GM18951 (cell line): ENCODE results near the gene ACADSB.

Experiments
- POLR2A ChIP-seq: IDR thresholded peaks from 4 replicates; pipeline ENCODE4 v1.6.1; 2011; ENCODE audit warnings: mild to moderate bottlenecking; ENCODE audit not compliant: insufficient read length, insufficient read depth; ENCODE audit errors: extremely low read depth
- in situ Hi-C: fragments of 300-500 bp; cut with MboI; formaldehyde crosslinking; loops from one replicate; pipeline ENCODE4 v1.12.0; 2022; ENCODE audit warnings: low sequenced_read_pairs, mixed read lengths, inconsistent platforms; ENCODE audit not compliant: unreplicated experiment

ACADSB gene

DNA sequence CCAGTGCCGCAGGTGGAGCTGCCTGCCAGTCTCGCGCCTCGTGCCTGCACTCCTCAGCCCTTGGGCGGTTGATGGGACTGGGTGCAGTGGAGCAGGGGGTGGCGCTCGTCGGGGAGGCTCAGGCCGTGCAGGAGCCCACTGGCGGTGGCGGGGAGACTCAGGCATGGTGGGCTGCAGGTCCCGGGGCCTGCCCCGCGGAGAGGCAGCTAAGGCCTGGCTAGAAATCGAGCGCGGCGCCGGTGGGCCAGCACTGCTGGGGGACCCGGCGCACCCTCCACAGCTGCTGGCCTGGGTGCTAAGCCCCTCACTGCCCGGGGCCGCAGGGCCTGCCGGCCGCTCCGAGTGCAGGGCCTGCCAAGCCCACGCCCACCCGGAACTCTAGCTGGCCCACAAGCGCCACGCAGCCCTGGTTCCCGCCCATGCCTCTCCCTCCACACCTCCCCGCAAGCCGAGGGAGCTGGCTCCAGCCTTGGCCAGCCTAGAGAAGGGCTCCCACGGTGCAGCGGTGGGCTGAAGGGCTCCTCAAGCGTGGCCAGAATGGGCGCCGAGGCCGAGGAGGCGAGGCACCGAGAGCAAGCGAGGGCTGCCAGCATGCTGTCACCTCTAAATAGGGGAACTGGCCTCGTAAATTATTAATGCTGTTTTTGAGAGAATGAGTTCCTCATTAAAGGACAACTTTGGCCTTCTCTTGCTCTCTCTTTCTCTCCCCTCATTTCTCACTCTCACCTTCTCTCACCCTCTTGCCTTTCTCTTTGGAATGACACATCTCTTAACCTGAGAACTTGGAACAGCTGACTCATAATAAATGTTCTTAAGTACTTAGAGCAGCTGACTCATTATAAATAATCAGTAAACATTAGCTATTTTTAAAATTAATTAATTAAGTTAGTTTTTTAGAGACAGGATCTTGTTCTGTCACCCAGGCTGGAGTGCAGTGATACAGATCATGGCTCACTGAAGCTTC lies 4.9 kb downstream of the ACADSB start:
- TF ChIP-seq POLR2A = no peak
- in situ Hi-C loops = no loop called here

DNA sequence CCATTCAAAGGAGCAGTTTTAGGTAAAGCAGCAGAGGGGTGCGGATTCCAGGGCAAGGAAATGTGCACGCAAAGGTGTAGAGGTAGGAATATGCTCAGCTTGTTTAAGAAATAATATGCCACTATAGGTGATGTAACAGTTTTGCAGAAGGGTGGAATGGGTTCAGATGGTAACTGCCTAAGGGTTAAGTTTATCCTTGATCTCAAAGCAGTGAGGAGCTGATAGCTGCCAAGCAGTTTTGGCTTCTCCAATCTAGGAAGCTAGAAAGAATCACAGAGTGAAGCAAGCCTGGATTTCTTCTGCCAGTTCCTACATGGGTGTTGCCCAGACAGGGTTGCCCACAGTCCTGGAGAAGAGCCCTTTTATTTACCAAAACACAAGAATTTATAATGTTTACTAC lies 6.0 kb downstream of the ACADSB start:
- TF ChIP-seq POLR2A = no peak
- in situ Hi-C loops = no loop called here

DNA sequence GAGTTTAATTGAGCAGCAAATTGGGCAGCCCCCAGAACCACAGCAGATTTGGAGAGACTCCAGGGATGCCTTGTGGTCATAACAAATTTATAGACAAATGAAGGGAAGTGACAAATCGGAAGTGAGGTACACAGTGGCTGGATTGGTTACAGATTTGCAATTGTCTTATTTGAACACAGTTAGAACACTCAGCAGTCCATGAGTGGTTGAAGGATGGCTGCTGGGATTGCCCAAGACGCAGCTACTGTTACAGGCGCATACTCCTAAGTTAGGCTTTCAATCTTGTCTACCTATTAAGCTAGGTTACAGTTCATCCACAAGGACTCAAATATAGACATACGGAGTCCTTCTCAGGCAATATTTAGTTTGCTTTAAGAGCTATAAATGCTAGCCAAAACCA lies 7.4 kb downstream of the ACADSB start:
- in situ Hi-C loops = no loop called here
- TF ChIP-seq POLR2A = no peak

DNA sequence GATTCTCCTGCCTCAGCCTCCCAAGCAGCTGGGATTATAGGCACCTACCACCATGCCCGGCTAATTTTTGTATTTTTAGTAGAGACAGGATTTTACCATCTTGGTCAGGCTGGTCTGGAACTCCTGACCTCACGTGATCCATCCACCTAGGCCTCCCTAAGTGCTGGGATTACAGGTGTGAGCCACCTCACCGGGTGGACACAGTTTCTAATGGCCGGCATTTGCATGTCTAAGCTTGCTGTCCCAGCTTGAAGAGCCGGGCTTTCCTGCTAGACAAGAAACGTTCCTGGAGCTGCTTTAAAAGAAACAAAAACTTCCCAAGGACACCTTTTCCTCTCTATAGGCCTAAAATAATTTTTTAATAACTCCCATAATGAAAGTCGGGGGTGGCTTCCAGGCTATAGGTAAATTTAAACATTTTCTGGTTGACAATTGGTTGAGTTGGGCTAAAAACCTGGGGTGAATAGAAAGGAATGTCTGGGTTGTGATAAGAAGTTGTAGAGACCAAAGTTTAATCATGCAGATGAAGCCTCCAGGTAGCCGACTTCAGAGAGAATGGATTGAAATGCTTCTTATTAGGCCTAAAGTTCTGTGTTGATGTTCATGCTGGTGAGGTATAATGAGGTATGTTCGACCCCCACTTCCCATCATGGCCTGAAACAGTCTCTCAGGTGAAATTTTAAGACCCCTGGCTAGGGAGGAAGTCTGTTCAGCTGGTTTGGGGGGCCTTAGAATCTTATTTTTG lies 8.8 kb downstream of the ACADSB start:
- in situ Hi-C loops = no loop called here
- TF ChIP-seq POLR2A = no peak

DNA sequence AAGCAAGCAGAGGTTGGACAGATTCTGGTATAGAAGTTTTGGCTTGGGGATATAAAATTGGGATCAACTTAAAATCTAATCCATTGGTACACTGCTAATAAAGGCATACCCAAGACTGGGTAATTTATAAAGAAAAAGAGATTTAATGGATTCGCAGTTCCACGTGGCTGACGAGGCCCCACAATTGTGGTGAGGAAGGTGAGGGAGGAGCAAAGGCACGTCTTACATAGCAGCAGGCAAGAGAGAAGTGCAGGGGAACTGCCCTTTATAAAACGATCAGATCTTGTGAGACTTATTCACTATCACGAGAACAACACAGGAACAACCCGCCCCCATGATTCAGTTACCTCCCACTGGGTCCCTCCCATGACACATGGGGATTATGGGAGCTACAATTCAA lies 9.7 kb downstream of the ACADSB start:
- TF ChIP-seq POLR2A = no peak
- in situ Hi-C loops = no loop called here

DNA sequence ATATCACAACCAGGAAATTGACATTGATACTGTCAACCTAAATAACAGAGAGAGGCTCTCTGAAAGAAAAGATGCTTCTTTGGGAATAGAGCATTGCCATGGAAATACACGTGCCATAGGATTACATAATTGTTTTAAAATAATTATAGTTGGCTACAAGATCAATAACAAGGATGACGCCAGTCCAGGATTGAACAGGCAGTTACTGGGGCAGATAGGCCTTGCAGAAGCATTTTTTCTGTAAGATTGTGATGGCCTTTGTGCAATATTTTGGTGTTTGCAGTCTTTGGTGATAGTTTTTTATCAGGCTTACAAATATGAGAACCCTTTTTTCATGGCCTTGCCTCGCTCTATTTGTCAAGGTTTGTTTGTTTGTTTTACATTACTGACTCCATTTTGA lies 10.5 kb downstream of the ACADSB start:
- no peak for TF ChIP-seq POLR2A
- in situ Hi-C loops = no loop called here

DNA sequence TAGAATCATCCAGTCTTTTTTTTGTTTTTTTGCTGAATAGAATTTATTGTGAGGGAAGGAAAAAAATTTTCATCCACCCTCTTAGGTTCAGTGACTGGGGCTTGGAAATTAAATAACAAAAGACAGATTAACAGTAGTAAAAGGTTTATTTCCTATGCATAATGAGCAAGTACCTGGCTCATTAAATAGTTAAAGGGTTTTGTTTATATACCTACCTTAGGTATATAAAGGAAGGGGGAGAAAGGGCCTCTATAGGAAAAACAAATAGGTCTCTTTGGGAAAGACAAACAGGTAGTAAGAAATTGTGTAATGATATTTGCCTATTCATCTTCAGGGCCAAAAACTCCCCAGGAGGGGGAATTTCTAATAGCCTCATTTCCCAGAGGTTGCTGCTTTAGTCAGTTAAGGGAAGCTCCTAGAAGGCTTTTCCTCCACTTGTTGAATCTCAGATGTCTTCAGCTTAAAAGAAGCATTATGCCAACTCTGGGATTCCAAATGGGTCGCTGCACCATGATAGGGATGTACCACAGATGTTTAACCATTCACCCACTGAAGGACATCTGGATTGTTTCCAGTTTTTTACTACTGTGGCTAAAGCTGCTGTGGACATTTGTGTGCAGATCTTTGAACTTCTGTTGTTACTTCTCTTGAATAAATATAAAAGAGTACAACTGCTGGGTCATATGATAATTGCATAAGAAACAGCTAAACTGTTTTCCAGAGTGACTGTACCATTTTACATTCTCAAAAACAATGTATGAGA lies 11.3 kb downstream of the ACADSB start:
- no peak for TF ChIP-seq POLR2A

DNA sequence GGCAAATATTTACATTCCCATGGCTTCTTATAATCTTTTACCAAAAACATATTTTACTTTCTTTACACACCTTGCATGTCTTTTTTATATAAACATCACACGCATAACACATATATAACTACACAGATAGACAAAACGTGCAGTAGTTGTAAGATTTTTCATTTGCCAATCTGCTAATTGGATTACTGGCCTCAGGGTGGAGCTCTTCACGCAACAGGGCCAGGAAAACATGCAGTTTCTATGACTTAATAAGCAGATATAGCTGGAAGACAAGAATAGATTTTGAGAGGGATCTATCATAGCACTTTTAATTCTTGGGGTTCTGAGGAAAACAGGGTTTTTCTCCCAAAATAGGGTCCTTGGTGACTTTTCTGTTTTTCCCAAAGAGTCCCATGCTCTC lies 12.7 kb downstream of the ACADSB start:
- TF ChIP-seq POLR2A = no peak
- in situ Hi-C loops = no loop called here

More for the DNA sequence above, 11.3 kb downstream of the ACADSB start:
- in situ Hi-C loops = no loop called here

DNA sequence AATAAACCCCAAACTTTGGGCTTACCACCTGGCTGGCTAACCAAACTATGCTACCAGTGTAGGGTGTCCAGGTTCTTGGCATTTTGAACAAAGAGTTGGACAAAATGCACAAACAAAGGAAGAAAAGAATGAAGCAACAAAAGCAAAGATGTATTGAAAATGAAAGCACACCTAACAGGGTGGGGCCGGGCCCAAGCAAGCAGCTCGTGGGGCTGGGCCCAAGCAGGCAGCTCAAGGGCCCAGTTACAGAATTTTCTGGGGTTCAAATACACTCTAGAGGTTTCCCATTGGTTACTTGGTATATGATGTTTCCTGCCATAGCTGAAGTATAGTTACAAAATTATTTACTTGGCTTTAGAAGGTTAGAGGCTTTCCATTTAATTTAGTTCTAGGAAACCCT lies 15.7 kb downstream of the ACADSB start:
- in situ Hi-C loops = no loop called here
- no peak for TF ChIP-seq POLR2A

DNA sequence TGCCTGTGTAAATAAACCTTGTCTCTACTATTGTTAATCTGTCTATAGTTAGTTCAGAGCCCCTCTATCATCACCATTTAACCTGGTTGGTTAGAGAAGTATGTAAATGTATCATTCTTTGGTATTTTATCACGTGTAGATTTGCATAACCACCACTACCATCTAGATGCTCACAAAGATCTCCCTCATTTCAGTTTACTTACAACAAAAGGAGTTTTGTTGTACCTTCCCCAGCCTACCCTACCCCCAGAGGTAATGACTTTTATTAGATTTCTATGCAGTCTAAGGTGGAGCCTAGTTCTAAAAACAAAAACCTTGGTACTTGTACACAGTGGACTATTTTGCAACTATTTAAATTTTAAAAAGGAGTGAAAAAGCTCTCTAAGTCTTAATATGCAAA lies 17.5 kb downstream of the ACADSB start:
- in situ Hi-C loops = no loop called here
- no peak for TF ChIP-seq POLR2A

DNA sequence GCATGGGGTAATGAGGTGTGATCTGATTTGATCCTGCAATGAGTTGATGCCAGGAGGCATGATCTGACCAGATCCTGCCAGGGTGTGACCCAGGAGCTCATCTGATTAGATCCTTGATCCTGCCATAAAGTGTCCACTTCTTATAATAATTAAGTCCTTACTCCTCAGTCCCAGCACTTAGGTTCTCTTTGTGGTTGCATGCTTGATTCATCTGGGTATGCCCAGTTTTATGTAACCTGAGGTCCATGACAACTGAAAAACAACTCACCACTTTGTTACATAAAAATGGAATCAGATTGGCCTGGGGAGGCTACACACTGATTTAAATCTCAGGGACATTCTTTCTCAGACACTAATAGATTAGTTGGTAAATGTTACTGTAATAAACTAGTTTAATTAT lies 19.1 kb downstream of the ACADSB start:
- in situ Hi-C loops = no loop called here
- TF ChIP-seq POLR2A = no peak

DNA sequence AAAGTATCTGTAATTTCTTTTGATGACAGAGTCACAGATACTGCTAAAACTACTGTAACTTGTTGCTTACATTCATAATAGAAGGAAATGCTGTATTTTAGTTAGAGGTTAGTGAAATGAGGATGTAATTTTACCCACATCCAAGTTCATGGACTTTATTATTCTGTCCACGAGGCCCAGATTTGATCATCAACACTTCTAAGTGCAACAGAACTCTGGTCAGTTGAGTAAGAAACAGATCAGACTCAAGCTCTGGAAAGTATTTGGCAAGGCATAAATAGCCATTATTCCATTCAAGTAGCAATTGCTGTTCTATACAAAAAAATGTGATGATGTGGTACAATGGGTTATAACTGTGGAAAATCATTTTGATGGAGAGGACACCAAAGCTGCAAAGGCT lies 22.3 kb downstream of the ACADSB start:
- in situ Hi-C loops = loop anchor here (10.0 kb wide), 1 partner anchor 534 kb away; no protein-coding TSS in a partner anchor
- no peak for TF ChIP-seq POLR2A

DNA sequence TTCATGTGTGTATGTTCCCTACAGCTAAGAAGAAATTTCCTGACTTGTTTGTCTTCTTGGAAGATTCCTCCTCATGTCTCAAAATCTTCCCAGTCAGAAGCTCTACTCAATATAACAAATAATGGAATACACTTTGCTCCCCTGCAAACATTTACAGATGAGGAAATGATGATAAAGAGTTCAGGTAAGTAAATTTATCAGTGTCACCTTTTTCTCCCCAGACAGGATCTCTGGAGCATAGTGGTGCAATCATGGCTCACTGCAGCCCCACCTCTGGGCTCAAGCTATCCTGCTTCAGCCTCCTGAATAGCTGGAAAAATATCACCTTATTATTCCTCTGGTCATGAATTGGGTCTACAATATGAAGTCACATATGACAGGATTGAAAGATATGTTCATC lies 25.5 kb downstream of the ACADSB start:
- TF ChIP-seq POLR2A = no peak
- in situ Hi-C loops = loop anchor here (10.0 kb wide), 1 partner anchor 530 kb away; no protein-coding TSS in a partner anchor
